GM12878 (cell line): ENCODE measurements around the gene FGFR2.

Source experiments
- ATF7 ChIP-seq: fragments of 450-650 bp; IDR thresholded peaks from 2 replicates; pipeline ENCODE4 v1.6.1; 2016; ENCODE audit warnings: low read depth, mild to moderate bottlenecking
- BCLAF1 ChIP-seq: fragments of 450-650 bp; IDR thresholded peaks from 2 replicates; pipeline ENCODE4 v1.6.1; 2017; ENCODE audit warnings: antibody characterized with exemption, mild to moderate bottlenecking, moderate library complexity
- CTCF ChIP-seq, 3 experiments: IDR thresholded peaks in 2 of 3; conservative IDR thresholded peaks in 1 of 3; 2 replicates each; pipeline ENCODE4 v1.5.1; 2011; ENCODE audit warnings: low read depth in 3 of 3, low read length in 3 of 3, mild to moderate bottlenecking in 3 of 3, control low read depth in 2 of 3, moderate library complexity in 2 of 3, inconsistent platforms in 1 of 3, mixed read lengths in 1 of 3; ENCODE audit not compliant: control insufficient read depth in 2 of 3, insufficient read depth in 1 of 3; ENCODE audit errors: extremely low read depth in 1 of 3
- JUND ChIP-seq: IDR thresholded peaks from 2 replicates; pipeline ENCODE4 v1.6.1; 2012; ENCODE audit warnings: low read depth, mild to moderate bottlenecking, low read length, improper control_type of control experiment, moderate library complexity
- MXI1 ChIP-seq: fragments of 150-350 bp; IDR thresholded peaks from 2 replicates; pipeline ENCODE4 v1.6.1; 2011; ENCODE audit warnings: low read depth, mild to moderate bottlenecking, inconsistent platforms, low read length, improper control_type of control experiment
- POLR2AphosphoS2 ChIP-seq: IDR thresholded peaks from 2 replicates; pipeline ENCODE4 v1.6.1; 2011; ENCODE audit warnings: low read depth, mild to moderate bottlenecking, low read length, improper control_type of control experiment, moderate library complexity
- POLR2AphosphoS5 ChIP-seq: IDR thresholded peaks from 2 replicates; pipeline ENCODE4 v1.6.1; 2011; ENCODE audit warnings: mild to moderate bottlenecking, low read length, inconsistent platforms
- SIN3A ChIP-seq: IDR thresholded peaks from 2 replicates; pipeline ENCODE4 v1.6.1; 2012; ENCODE audit warnings: low read depth, low read length, improper control_type of control experiment
- SMC3 ChIP-seq: IDR thresholded peaks from 2 replicates; pipeline ENCODE4 v1.6.1; 2011; ENCODE audit warnings: low read length, improper control_type of control experiment, borderline replicate concordance
- SRF ChIP-seq, 2 experiments: IDR thresholded peaks; 2 replicates each; pipeline ENCODE4 v1.6.1; 2011; ENCODE audit warnings: low read depth in 2 of 2, low read length in 2 of 2, mild to moderate bottlenecking in 1 of 2, moderate library complexity in 1 of 2
- TCF12 ChIP-seq: IDR thresholded peaks from 2 replicates; pipeline ENCODE4 v1.6.1; 2011; ENCODE audit warnings: low read depth, mild to moderate bottlenecking, low read length
- TCF3 ChIP-seq: IDR thresholded peaks from 2 replicates; pipeline ENCODE4 v1.6.1; 2012; ENCODE audit warnings: low read depth, mild to moderate bottlenecking, low read length, borderline replicate concordance; ENCODE audit not compliant: insufficient read depth

- no peak for TF ChIP-seq MXI1
- TF ChIP-seq POLR2AphosphoS5 = no peak
- no peak for TF ChIP-seq TCF3
- no peak for TF ChIP-seq CTCF (IDR thresholded peaks at IDR 0.05 in 2 of 3, conservative IDR thresholded peaks at IDR 0.05 in 1 of 3; ENCODE audit: control insufficient read depth in 2 of 3, extremely low read depth in 1 of 3, insufficient read depth in 1 of 3, low read depth in 3 of 3, low read length in 3 of 3)
- TF ChIP-seq POLR2AphosphoS2 = no peak
- no peak for TF ChIP-seq SRF (IDR thresholded peaks at IDR 0.05; ENCODE audit: low read depth in 2 of 2, low read length in 2 of 2)
- no peak for TF ChIP-seq TCF12
- no peak for TF ChIP-seq JUND
- no peak for TF ChIP-seq SIN3A
- no peak for TF ChIP-seq BCLAF1
- TF ChIP-seq SMC3 = no peak
- TF ChIP-seq ATF7 = no peak
Measured at GRCh38 chr10:121615836-121616235, 17.6 kb upstream of the FGFR2 start.
